PC-3 (cell line): Measurements from ENCODE around the gene COL16A1. TPM values are rescaled to one million over a fixed set of nuclear protein-coding genes. Genes with fewer than 3 reads are reported as not detected.
A peak's percentile ranks its signal among the peaks of the same experiment; 100 is the strongest.

Source experiments
- ATAC-seq: fragments of 200-7000 bp; cut with Tn5 transposase; 2 replicates; pipeline ENCODE4 v1.9.1; 2020; ENCODE audit warnings: mild to moderate bottlenecking, moderate library complexity
- BruUV-seq: library from RNA; stranded (reverse); fragments of 400-500 nt; replicated peaks from 2 replicates; lab custom pipeline; 2021; lab: Mats Ljungman, UMichigan
- CTCF ChIA-PET: fragments of 300-600 bp; sonication (Branson Sonifier 250); formaldehyde crosslinking; loops from one replicate; lab custom pipeline; 2022; ENCODE audit warnings: antibody characterized with exemption; lab: Charles Lee
- POLR2A ChIA-PET: fragments of 300-600 bp; sonication (Branson Sonifier 250); formaldehyde crosslinking; loops from one replicate; lab custom pipeline; 2022; ENCODE audit warnings: antibody characterized with exemption; ENCODE audit not compliant: unreplicated experiment; lab: Charles Lee
- DNase-seq: peaks from one replicate; pipeline ENCODE4 v3.0.0-alpha.2; 2015
- H2AFZ ChIP-seq: fragments of 300-600 bp; sonication (generic); 2 replicates; pipeline ENCODE4 v1.6.0; 2016; ENCODE audit warnings: antibody characterized with exemption, low read length
- H3F3A ChIP-seq: fragments of 300-600 bp; sonication (generic); one replicate; pipeline ENCODE4 v1.6.0; 2017; ENCODE audit warnings: antibody characterized with exemption, low read length, control low read depth, mild to moderate bottlenecking; ENCODE audit not compliant: unreplicated experiment
- H3K27ac ChIP-seq: fragments of 300-600 bp; sonication (generic); 2 replicates; pipeline ENCODE4 v1.5.1; 2016; ENCODE audit warnings: mild to moderate bottlenecking, low read length
- H3K27me3 ChIP-seq: fragments of 300-600 bp; sonication (generic); 2 replicates; pipeline ENCODE4 v1.6.1; 2016; ENCODE audit warnings: low read length, mixed read lengths
- H3K36me3 ChIP-seq: fragments of 300-600 bp; sonication (generic); 2 replicates; pipeline ENCODE4 v1.6.1; 2016; ENCODE audit warnings: low read depth, mixed run types, low read length, mixed read lengths
- H3K4me1 ChIP-seq: fragments of 300-600 bp; sonication (generic); 2 replicates; pipeline ENCODE4 v1.5.1; 2016; ENCODE audit warnings: low read length; ENCODE audit not compliant: insufficient read depth
- H3K4me2 ChIP-seq: fragments of 300-600 bp; sonication (generic); 2 replicates; pipeline ENCODE4 v1.6.0; 2016; ENCODE audit warnings: low read length
- H3K4me3 ChIP-seq: fragments of 300-600 bp; sonication (generic); 2 replicates; pipeline ENCODE4 v1.5.1; 2016; ENCODE audit warnings: mild to moderate bottlenecking, low read length, mixed read lengths
- H3K79me2 ChIP-seq: fragments of 300-600 bp; sonication (generic); 2 replicates; pipeline ENCODE4 v1.6.1; 2017; ENCODE audit warnings: low read length, mixed read lengths
- H3K9ac ChIP-seq: fragments of 300-600 bp; sonication (generic); 2 replicates; pipeline ENCODE4 v1.6.0; 2016; ENCODE audit warnings: mild to moderate bottlenecking, low read length
- H3K9me2 ChIP-seq: fragments of 300-600 bp; sonication (generic); replicated peaks from 2 replicates; pipeline ENCODE4 v1.6.1; 2016; ENCODE audit warnings: mixed run types, low read length, mixed read lengths
- H3K9me3 ChIP-seq: fragments of 300-600 bp; sonication (generic); 2 replicates; pipeline ENCODE4 v1.6.1; 2016; ENCODE audit warnings: low read length, mixed read lengths
- H4K20me1 ChIP-seq: fragments of 300-600 bp; sonication (generic); 2 replicates; pipeline ENCODE4 v1.6.1; 2016; ENCODE audit warnings: low read length, mixed read lengths
- EZH2 ChIP-seq: fragments of 300-600 bp; sonication (generic); IDR thresholded peaks from one replicate; pipeline ENCODE4 v1.6.1; 2017; ENCODE audit warnings: antibody characterized with exemption, mild to moderate bottlenecking, low read length; ENCODE audit not compliant: unreplicated experiment
- EZH2phosphoT487 ChIP-seq: fragments of 300-600 bp; sonication (generic); IDR thresholded peaks from 2 replicates; pipeline ENCODE4 v1.6.1; 2018; ENCODE audit warnings: mild to moderate bottlenecking, antibody characterized with exemption, low read length, borderline replicate concordance
- intact Hi-C: fragments of 100-400 bp; cut with micrococcal nuclease; formaldehyde crosslinking; loops from 2 replicates; pipeline ENCODE4 v1.9.0; 2023
- total RNA-seq: library from RNA; depleted of rRNA; stranded (reverse); fragments of >200 nt; gene quantifications from 2 replicates; pipeline ENCODE4 v1.2.3, GENCODE V29; 2014
- TF ChIP-seq, protein P1 (sequence below): fragments of 300-600 bp; sonication (generic); conservative IDR thresholded peaks from 2 replicates; pipeline ENCODE4 v1.5.1; 2017; ENCODE audit warnings: antibody characterized with exemption, low read depth, mild to moderate bottlenecking, low read length

COL16A1 gene
- total RNA-seq, 1 experiment from 2014 or later: 5.0 TPM

DNA sequence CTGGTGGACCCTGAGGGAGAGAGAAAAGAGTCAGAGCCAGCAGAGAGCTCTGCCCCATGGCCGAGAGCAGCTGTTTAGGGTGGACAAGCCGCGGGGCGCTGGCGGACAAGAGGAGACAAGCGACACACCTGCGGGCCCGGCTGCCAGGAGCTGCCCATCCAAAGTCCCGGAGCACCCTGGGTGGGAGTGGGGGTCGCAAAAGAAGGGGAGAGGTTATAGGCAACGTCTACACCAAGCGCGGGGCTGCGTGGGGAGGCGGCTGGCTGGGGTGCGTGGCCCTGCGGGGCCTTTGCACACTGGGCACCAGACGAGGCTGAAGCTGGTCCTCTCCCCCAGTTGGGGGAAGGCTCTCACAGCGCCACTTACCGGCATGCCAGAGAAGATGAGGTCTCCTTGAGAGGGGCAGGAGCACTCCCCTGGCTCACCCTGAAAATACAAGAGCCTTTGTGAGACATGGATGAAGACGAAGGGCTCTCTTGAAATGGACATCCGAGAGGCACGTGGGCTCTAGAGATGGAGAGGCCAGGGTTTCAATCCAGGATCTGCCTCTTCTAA lies 24.1 kb downstream of the COL16A1 start:
- ATAC-seq (no peak), DNase-seq (no peak)
- no peaks in the 10 kb centered on the region for H4K20me1 ChIP-seq
- CTCF ChIA-PET: interaction anchor here (0.6 kb wide), 1 partner anchor 27 kb away, joined by 3 read pairs; no protein-coding TSS in a partner anchor
- H3K27me3 ChIP-seq: no peaks in the 10 kb centered on the region
- no peak overlapping the region for H3K27ac ChIP-seq
- no peak overlapping the region for H3K9ac ChIP-seq
- H3K4me3 ChIP-seq: no peak overlapping the region
- POLR2A ChIA-PET: no interaction called here
- H3K36me3 ChIP-seq: no peaks in the 10 kb centered on the region
- H3K79me2 ChIP-seq: no peaks in the 10 kb centered on the region
- H3K9me2 ChIP-seq: no peaks in the 10 kb centered on the region
- H2AFZ ChIP-seq: no peak overlapping the region
- no peaks in the 10 kb centered on the region for H3F3A ChIP-seq
- intact Hi-C loops: no loop called here
- no peaks in the 10 kb centered on the region for H3K9me3 ChIP-seq
- no peaks in the 10 kb centered on the region for H3K4me1 ChIP-seq
- no TSS peak for BruUV-seq
- no peak overlapping the region for H3K4me2 ChIP-seq
- TF ChIP-seq, protein P1, sequence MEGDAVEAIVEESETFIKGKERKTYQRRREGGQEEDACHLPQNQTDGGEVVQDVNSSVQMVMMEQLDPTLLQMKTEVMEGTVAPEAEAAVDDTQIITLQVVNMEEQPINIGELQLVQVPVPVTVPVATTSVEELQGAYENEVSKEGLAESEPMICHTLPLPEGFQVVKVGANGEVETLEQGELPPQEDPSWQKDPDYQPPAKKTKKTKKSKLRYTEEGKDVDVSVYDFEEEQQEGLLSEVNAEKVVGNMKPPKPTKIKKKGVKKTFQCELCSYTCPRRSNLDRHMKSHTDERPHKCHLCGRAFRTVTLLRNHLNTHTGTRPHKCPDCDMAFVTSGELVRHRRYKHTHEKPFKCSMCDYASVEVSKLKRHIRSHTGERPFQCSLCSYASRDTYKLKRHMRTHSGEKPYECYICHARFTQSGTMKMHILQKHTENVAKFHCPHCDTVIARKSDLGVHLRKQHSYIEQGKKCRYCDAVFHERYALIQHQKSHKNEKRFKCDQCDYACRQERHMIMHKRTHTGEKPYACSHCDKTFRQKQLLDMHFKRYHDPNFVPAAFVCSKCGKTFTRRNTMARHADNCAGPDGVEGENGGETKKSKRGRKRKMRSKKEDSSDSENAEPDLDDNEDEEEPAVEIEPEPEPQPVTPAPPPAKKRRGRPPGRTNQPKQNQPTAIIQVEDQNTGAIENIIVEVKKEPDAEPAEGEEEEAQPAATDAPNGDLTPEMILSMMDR: 0 out of 2 replicates have a peak, but pooled peaks have one; percentile 18
- TF ChIP-seq EZH2phosphoT487: no peak

DNA sequence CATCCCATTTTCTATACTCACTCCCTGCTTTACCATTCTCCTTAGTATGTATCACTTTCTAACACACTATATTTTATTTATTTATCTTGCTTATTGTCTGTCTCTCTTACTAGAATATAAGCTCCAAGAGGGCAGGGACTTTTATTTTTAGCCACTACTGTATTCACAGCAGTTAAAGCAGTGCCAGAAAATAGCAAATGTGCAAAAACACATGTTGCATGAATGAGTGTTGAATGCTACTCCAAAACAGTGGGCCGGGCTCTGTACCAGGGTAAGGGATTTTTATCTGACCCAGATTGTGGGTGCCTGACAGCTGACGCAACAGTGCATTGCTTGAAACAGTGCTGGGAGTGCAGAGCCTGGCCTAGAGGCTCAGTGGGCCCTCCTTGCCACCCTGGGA lies 24.7 kb downstream of the COL16A1 start:
- H3K4me1 ChIP-seq: no peaks in the 10 kb centered on the region
- no peak overlapping the region for H2AFZ ChIP-seq
- no peaks in the 10 kb centered on the region for H3K36me3 ChIP-seq
- H3K9me3 ChIP-seq: no peaks in the 10 kb centered on the region
- ChIA-PET CTCF (no interaction called here), POLR2A (no interaction called here)
- H3K27ac ChIP-seq: no peak overlapping the region
- BruUV-seq: no TSS peak
- H3K27me3 ChIP-seq: no peaks in the 10 kb centered on the region
- H4K20me1 ChIP-seq: no peaks in the 10 kb centered on the region
- H3K9me2 ChIP-seq: no peaks in the 10 kb centered on the region
- no peak for TF ChIP-seq EZH2
- no peak for TF ChIP-seq EZH2phosphoT487
- TF ChIP-seq, protein P1: no peak
- H3K9ac ChIP-seq: no peak overlapping the region
- no peaks in the 10 kb centered on the region for H3F3A ChIP-seq
- no peaks in the 10 kb centered on the region for H3K79me2 ChIP-seq
- H3K4me3 ChIP-seq: no peak overlapping the region
- ATAC-seq: no peak
- DNase-seq: no peak
- no peak overlapping the region for H3K4me2 ChIP-seq
- intact Hi-C loops: no loop called here

DNA sequence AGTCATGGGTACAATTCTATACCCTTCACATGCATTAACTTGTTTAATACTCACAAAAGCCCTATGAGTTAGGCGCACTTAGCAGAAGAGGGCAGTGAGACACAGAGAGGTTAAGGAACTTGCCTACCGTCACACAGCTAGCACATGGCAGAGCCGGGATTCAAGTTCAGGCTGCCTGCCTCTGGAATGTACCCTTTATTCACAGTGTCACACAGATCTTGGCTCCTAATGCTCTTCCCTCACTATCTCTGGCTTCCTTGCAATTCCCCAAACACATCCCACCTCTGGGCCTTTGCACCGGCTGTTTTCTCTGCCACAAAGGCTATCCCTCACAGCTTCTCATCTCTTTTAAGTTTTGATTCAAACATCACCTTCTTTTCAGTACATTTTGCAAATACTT lies 25.1 kb downstream of the COL16A1 start:
- intact Hi-C loops: no loop called here
- Histone ChIP-seq H3K4me3 (no peak overlapping the region), H3K9me2 (no peaks in the 10 kb centered on the region), H4K20me1 (no peaks in the 10 kb centered on the region), H3K27me3 (no peaks in the 10 kb centered on the region), H3K9me3 (no peaks in the 10 kb centered on the region), H3K36me3 (no peaks in the 10 kb centered on the region), H3K4me1 (no peaks in the 10 kb centered on the region), H3K4me2 (no peak overlapping the region), H3K9ac (no peak overlapping the region), H2AFZ (no peak overlapping the region), H3K79me2 (no peaks in the 10 kb centered on the region), H3K27ac (no peak overlapping the region), H3F3A (no peaks in the 10 kb centered on the region)
- ATAC-seq: no peak
- DNase-seq: no peak
- TF ChIP-seq EZH2: no peak
- no peak for TF ChIP-seq EZH2phosphoT487
- TF ChIP-seq, protein P1: no peak
- ChIA-PET POLR2A (no interaction called here), CTCF (no interaction called here)
- no TSS peak for BruUV-seq
